H1 (cell line): ENCODE results near the gene KCNK2. TPM values are rescaled to one million over a fixed set of nuclear protein-coding genes. Genes with fewer than 3 reads are reported as not detected.

Experiments used
- GABPA ChIP-seq: IDR thresholded peaks from 2 replicates; pipeline ENCODE4 v1.6.1; 2011; ENCODE audit warnings: mild to moderate bottlenecking, low read length, moderate library complexity, borderline replicate concordance; ENCODE audit not compliant: insufficient read depth
- SAP30 ChIP-seq: fragments of 300-600 bp; sonication (generic); IDR thresholded peaks from 2 replicates; pipeline ENCODE4 v1.7.1; 2012; ENCODE audit warnings: low read length, moderate library complexity, mild to moderate bottlenecking, inconsistent platforms; ENCODE audit not compliant: insufficient read depth, insufficient replicate concordance
- SIN3A ChIP-seq, 2 experiments: IDR thresholded peaks in 1 of 2; conservative IDR thresholded peaks in 1 of 2; 2 replicates each; pipeline ENCODE4 v1.6.1; 2011 to 2012; ENCODE audit warnings: low read length in 2 of 2, improper control_type of control experiment in 1 of 2, low read depth in 1 of 2, mild to moderate bottlenecking in 1 of 2
- SP4 ChIP-seq: IDR thresholded peaks from 2 replicates; pipeline ENCODE4 v1.6.1; 2012; ENCODE audit warnings: low read length, inconsistent platforms
- SUZ12 ChIP-seq: fragments of 200-600 bp; sonication (generic); IDR thresholded peaks from 2 replicates; pipeline ENCODE4 v1.6.1; 2012; ENCODE audit warnings: mild to moderate bottlenecking, inconsistent platforms, low read length, moderate library complexity, mixed read lengths
- TAF7 ChIP-seq: optimal IDR thresholded peaks from 2 replicates; pipeline ENCODE3; 2011; ENCODE audit warnings: low read depth, mild to moderate bottlenecking, inconsistent platforms, low read length, moderate library complexity, borderline replicate concordance
- TCF12 ChIP-seq: IDR thresholded peaks from 2 replicates; pipeline ENCODE4 v1.6.1; 2011; ENCODE audit warnings: low read depth, mild to moderate bottlenecking, low read length
- polyA plus RNA-seq, 7 experiments: library from polyadenylated mRNA; depleted of rRNA in 3 of 7; stranded (reverse) in 5 of 7; unstranded in 2 of 7; fragments of >200 nt in 5 of 7; fragments of 200-250 nt in 2 of 7; gene quantifications; 1 replicate in 5 of 7; 2 replicates in 1 of 7; 4 replicates in 1 of 7; pipeline versions ENCODE4 v1.2.1 to v1.2.3, GENCODE V29; 2011 to 2013; ENCODE audit warnings: missing spikeins in 2 of 7, mixed read lengths in 2 of 7
- total RNA-seq: library from RNA; stranded (reverse); fragmentation: NEBNext Ultra II Directional; extraction: Animal tissue kit (Norgen Biotek cat#: 25700); gene quantifications from 2 replicates; pipeline ENCODE4 v1.2.1, GENCODE V29; 2021

The KCNK2 gene
- total and polyA plus RNA-seq, 2 of the 8 experiments (the other 6 are each of a cell fraction or from before 2014, with no cell fraction given) = 0.59 to 1.2 TPM

DNA sequence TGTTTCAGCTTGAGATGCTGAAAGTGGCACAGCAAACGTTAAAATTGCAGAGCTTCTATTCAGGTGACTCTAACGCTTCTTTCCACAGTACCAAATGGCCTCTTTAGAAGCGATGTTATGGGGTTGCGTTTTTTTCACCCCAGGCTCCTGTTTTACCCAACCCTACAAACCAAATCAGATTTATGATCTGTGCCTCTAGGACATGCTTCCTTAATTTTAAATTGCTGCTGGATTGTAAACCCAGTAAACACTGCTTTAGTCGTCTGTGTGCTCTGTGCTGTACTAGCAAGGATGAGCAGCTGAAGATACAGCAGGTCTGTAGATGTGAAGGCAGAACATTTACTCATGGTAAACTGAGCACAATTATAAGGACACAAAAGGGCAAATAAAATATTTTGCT, 13.0 kb downstream of the KCNK2 start (continued):
- no peak for TF ChIP-seq SAP30
- no peak for TF ChIP-seq TAF7
- TF ChIP-seq SP4 = no peak
- TF ChIP-seq SIN3A (conservative IDR thresholded peaks at IDR 0.05 in 1 of 2, IDR thresholded peaks at IDR 0.05 in 1 of 2; ENCODE audit: low read depth in 1 of 2, low read length in 2 of 2) = no peak
- no peak for TF ChIP-seq GABPA
- TF ChIP-seq SUZ12 = no peak
- no peak for TF ChIP-seq TCF12
